Mammary epithelial cell (primary cell): ENCODE measurements around the gene AAGAB.

Experiments used
- CTCF ChIP-seq, 2 donors: IDR thresholded peaks in 1 of 2; conservative IDR thresholded peaks in 1 of 2; 2 replicates each; pipeline ENCODE4 v1.5.1; 2011 to 2012; ENCODE audit warnings: inconsistent platforms in 2 of 2, low read length in 2 of 2, mild to moderate bottlenecking in 2 of 2, control low read depth in 1 of 2, low read depth in 1 of 2; ENCODE audit not compliant: insufficient read depth in 1 of 2; ENCODE audit errors: extremely low read depth in 1 of 2
- EZH2 ChIP-seq: IDR thresholded peaks from 2 replicates; pipeline ENCODE4 v1.6.1; 2012; ENCODE audit warnings: low read length, inconsistent platforms, borderline replicate concordance

DNA sequence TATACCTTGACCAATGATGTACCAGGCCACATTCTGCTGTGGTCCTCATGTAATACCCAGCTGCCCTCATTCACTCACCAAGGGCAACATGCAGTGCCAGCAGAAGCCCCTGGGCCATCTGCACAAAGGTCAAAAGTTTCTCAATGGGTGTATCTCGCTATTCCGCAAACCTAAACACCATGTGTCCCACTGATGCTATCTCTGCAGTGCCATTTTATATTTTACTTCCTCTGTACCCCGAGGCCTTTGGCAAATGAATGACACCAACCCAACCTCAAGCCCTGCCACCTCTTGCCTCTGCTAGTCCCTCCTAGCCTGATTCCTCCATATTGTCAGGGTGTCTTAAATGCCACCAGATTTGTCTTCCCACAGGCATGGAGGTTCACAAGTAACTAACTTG lies 59.2 kb downstream of the AAGAB start:
- TF ChIP-seq CTCF (conservative IDR thresholded peaks at IDR 0.05 in 1 of 2, IDR thresholded peaks at IDR 0.05 in 1 of 2; ENCODE audit: extremely low read depth in 1 of 2, insufficient read depth in 1 of 2, low read depth in 1 of 2, low read length in 2 of 2) (no peak), EZH2 (no peak)
